Ishikawa (cell line): ENCODE data around the gene NCOA7.

Source experiments
- CREB1 ChIP-seq: IDR thresholded peaks from 2 replicates; pipeline ENCODE4 v1.6.1; 2012; ENCODE audit warnings: low read depth
- FOXM1 ChIP-seq: IDR thresholded peaks from 2 replicates; pipeline ENCODE4 v1.6.1; 2012; ENCODE audit warnings: low read depth, borderline replicate concordance
- REST ChIP-seq: IDR thresholded peaks from 2 replicates; pipeline ENCODE4 v1.6.1; 2012; ENCODE audit warnings: low read depth, mild to moderate bottlenecking
- TAF1 ChIP-seq: IDR thresholded peaks from 2 replicates; pipeline ENCODE4 v1.6.1; 2012; ENCODE audit warnings: low read depth, mild to moderate bottlenecking
- YY1 ChIP-seq: IDR thresholded peaks from 2 replicates; pipeline ENCODE4 v1.6.1; 2012; ENCODE audit warnings: low read depth
- TF ChIP-seq, protein P1 (sequence below): IDR thresholded peaks from 2 replicates; pipeline ENCODE4 v1.6.1; 2012

DNA sequence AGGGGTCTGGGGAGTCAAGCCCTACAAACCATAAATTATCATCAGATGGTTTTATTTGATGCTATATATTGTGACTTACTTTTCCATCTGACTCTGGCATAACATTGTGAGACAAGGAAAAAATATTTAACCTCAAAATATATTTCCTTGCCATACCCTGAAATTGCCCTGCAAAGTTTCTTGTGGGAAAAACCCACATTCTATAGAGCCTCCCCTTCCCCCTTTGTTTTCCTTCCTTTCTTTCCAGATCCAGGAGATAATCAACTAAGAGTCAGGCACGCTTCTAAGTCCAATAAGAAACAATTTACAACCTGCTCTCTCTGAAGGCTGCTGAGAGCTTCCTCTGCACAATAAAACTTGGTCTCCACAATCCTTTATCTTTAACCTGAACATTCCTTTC lies 148.3 kb downstream of the NCOA7 start:
- TF ChIP-seq FOXM1 (no peak), REST (no peak), TAF1 (no peak), CREB1 (no peak), YY1 (no peak)
- TF ChIP-seq, protein P1, sequence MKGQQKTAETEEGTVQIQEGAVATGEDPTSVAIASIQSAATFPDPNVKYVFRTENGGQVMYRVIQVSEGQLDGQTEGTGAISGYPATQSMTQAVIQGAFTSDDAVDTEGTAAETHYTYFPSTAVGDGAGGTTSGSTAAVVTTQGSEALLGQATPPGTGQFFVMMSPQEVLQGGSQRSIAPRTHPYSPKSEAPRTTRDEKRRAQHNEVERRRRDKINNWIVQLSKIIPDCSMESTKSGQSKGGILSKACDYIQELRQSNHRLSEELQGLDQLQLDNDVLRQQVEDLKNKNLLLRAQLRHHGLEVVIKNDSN, result no peak
